Right atrium auricular region (tissue), 2 donors: Measurements from ENCODE around the gene MYL5. TPM values are rescaled to one million over a fixed set of nuclear protein-coding genes. Genes with fewer than 3 reads are reported as not detected.
"Not testable (repeated sequence)": the region's sequence is repeated elsewhere in the genome, so short reads cannot be mapped to it uniquely, and the experiment has no call there.

Source experiments
- DNase-seq: peaks from one replicate; pipeline ENCODE4 v3.0.0-alpha.2; 2019; ENCODE audit warnings: low spot score
- H3K27ac ChIP-seq, 2 donors: fragments of 200-600 bp; sonication (generic); 1 replicate in 1 of 2; 2 replicates in 1 of 2; pipeline ENCODE4 v1.5.1; 2016 to 2019
- H3K27me3 ChIP-seq, 2 donors: fragments of 200-600 bp; sonication (generic); one replicate each; pipeline versions ENCODE4 v1.5.1 to v1.6.0; 2017 to 2019
- H3K36me3 ChIP-seq: fragments of 200-600 bp; sonication (generic); one replicate; pipeline ENCODE4 v1.5.1; 2016
- H3K4me1 ChIP-seq, 2 donors: fragments of 200-600 bp; sonication (generic); one replicate each; pipeline versions ENCODE4 v1.5.1 to v1.6.0; 2017 to 2019
- H3K4me3 ChIP-seq, 2 donors: fragments of 200-600 bp; sonication (generic); 1 replicate in 1 of 2; 2 replicates in 1 of 2; pipeline ENCODE4 v1.5.1; 2017 to 2019; ENCODE audit warnings: mild to moderate bottlenecking in 1 of 2, moderate library complexity in 1 of 2
- H3K9me3 ChIP-seq, 2 donors: fragments of 200-600 bp; sonication (generic); one replicate each; pipeline ENCODE4 v1.5.1; 2019
- CTCF ChIP-seq, 2 donors: fragments of 200-600 bp; sonication (generic); IDR thresholded peaks; one replicate each; pipeline ENCODE4 v1.5.1; 2019; ENCODE audit warnings: antibody characterized with exemption in 2 of 2
- total RNA-seq, 2 donors: library from RNA; depleted of rRNA; stranded (reverse); fragments of >200 nt; gene quantifications; one replicate each; pipeline ENCODE4 v1.1.0, GENCODE V29; 2016

Gene MYL5
- total RNA-seq, 2 donors from 2014 or later, result 3.2 to 3.6 TPM

- Histone ChIP-seq H3K9me3 (no peaks in the 10 kb centered on the region), H3K4me3 (no peak overlapping the region), H3K36me3 (no peaks in the 10 kb centered on the region), H3K27me3 (no peaks in the 10 kb centered on the region), H3K4me1 (no peaks in the 10 kb centered on the region), H3K27ac (no peak overlapping the region)
- no peak for DNase-seq
- no peak for TF ChIP-seq CTCF (IDR thresholded peaks at IDR 0.05)
These were observed 43.7 kb upstream of the MYL5 start for GRCh38 chr4:630656-631055.

GRCh38 chr4:632196-632790, 42.0 kb upstream of the MYL5 start:
- no peak overlapping the region for H3K4me3 ChIP-seq
- no peak for TF ChIP-seq CTCF (IDR thresholded peaks at IDR 0.05)
- H3K4me1 ChIP-seq, result no peaks in the 10 kb centered on the region
- no peak for DNase-seq
- no peak overlapping the region for H3K27ac ChIP-seq
- H3K36me3 ChIP-seq, result no peaks in the 10 kb centered on the region
- H3K27me3 ChIP-seq, result no peaks in the 10 kb centered on the region
- H3K9me3 ChIP-seq, result no peaks in the 10 kb centered on the region

GRCh38 chr4:632926-633325, 41.4 kb upstream of the MYL5 start:
- no peak overlapping the region for H3K27ac ChIP-seq
- no peak overlapping the region for H3K4me3 ChIP-seq
- H3K9me3 ChIP-seq, result no peaks in the 10 kb centered on the region
- no peaks in the 10 kb centered on the region for H3K27me3 ChIP-seq
- no peaks in the 10 kb centered on the region for H3K36me3 ChIP-seq
- TF ChIP-seq CTCF (IDR thresholded peaks at IDR 0.05), result no peak
- H3K4me1 ChIP-seq, result no peaks in the 10 kb centered on the region
- DNase-seq, result no peak

GRCh38 chr4:633406-633805, 40.9 kb upstream of the MYL5 start:
- Histone ChIP-seq H3K27me3 (no peaks in the 10 kb centered on the region), H3K4me3 (no peak overlapping the region), H3K27ac (no peak overlapping the region), H3K36me3 (no peaks in the 10 kb centered on the region), H3K4me1 (no peaks in the 10 kb centered on the region), H3K9me3 (no peaks in the 10 kb centered on the region)
- DNase-seq, result no peak
- no peak for TF ChIP-seq CTCF (IDR thresholded peaks at IDR 0.05)

- Histone ChIP-seq H3K4me3 (no peak overlapping the region), H3K4me1 (no peaks in the 10 kb centered on the region), H3K9me3 (no peaks in the 10 kb centered on the region), H3K27me3 (no peaks in the 10 kb centered on the region), H3K36me3 (no peaks in the 10 kb centered on the region), H3K27ac (no peak overlapping the region)
- no peak for TF ChIP-seq CTCF (IDR thresholded peaks at IDR 0.05)
- no peak for DNase-seq
These were observed 40.3 kb upstream of the MYL5 start for GRCh38 chr4:633976-634598.

GRCh38 chr4:634599-634985, 39.8 kb upstream of the MYL5 start:
- H3K27me3 ChIP-seq, result no peaks in the 10 kb centered on the region
- no peaks in the 10 kb centered on the region for H3K4me1 ChIP-seq
- H3K4me3 ChIP-seq, result no peak overlapping the region
- no peak for TF ChIP-seq CTCF (IDR thresholded peaks at IDR 0.05)
- no peak overlapping the region for H3K27ac ChIP-seq
- H3K36me3 ChIP-seq, result no peaks in the 10 kb centered on the region
- no peaks in the 10 kb centered on the region for H3K9me3 ChIP-seq
- no peak for DNase-seq

- not testable (repeated sequence) for H3K27me3 ChIP-seq, DNase-seq
These were observed 39.1 kb upstream of the MYL5 start for GRCh38 chr4:635066-635835.

More at GRCh38 chr4:635066-635835, 39.1 kb upstream of the MYL5 start:
- H3K27ac ChIP-seq, H3K36me3 ChIP-seq, H3K4me3 ChIP-seq, H3K9me3 ChIP-seq, H3K4me1 ChIP-seq: not testable (repeated sequence)
